GM21717 (cell line): ENCODE results near the gene JAK2.
A peak's percentile ranks its signal among the peaks of the same experiment; 100 is the strongest.
"Not testable (repeated sequence)": the region's sequence is repeated elsewhere in the genome, so short reads cannot be mapped to it uniquely, and the experiment has no call there.

ENCODE experiments used
- ATAC-seq: cut with Tn5 transposase; IDR thresholded peaks from one replicate; pipeline ENCODE4 v1.9.1; 2021; ENCODE audit warnings: mild to moderate bottlenecking, moderate library complexity; ENCODE audit not compliant: unreplicated experiment

The JAK2 gene

DNA sequence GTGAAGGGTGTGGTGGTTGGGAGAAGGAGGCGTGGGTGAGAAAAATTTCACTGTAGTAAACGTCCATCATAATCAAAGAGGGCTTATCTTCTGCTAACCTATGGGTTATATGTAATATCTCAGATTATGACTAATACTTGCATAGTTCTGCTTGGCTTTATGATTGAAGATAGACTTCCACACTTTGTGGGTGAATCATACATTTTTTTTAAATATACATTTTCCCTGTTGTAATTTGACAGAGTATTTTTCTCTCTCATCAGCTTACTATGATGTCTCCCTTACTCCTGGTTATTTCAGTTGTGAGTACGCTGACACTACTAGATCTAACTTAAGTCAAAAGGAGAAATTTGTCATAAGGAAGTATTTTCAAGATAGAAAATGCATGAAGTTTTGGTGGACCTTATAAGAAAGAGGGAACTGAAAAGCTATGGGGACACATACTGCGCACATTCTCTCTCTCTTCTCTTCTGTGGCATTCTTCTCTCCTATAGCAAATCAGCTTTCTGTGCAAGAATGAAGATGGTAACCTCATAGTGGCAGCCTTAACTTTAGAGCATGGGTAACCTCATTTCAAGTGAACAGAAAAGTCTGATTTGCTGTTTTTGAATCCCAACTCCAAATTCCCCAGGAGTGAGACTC lies 4.9 kb upstream of the JAK2 start:
- ATAC-seq: no peak

DNA sequence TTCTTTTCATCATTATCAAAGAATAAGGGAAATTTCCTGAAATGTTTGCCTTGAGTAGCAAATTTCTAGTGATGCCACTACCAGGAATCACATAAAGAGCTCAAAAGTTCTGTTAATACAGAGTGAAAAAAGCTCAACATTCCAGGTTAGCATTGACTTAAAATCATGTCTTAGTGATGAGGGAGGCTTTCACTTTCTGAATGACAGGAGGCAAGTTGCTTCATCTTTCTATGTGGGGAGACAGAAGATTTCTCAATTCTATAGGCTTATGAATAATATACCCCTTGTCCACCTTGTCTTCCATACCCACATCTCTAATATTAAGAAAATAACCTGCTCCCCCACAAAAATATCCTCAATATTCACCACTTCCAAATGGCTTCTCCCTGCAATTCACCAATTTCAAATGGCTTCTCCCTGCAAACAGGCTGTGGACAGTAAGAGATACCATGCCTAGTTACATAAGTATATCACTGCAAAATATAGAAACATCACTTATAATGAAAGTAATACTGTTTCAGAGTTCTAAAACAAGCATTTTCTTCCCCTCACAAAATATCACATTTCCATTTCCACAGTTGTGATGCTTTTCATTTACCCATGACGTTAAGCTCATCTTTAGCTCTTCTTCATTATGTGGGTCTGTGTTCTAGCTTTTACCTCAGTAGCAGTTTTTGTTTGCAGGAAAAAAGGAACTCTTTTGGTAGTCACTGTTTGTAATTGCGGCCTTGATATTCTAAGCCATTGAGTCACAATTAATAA lies 2.2 kb upstream of the JAK2 start:
- ATAC-seq: no peak

DNA sequence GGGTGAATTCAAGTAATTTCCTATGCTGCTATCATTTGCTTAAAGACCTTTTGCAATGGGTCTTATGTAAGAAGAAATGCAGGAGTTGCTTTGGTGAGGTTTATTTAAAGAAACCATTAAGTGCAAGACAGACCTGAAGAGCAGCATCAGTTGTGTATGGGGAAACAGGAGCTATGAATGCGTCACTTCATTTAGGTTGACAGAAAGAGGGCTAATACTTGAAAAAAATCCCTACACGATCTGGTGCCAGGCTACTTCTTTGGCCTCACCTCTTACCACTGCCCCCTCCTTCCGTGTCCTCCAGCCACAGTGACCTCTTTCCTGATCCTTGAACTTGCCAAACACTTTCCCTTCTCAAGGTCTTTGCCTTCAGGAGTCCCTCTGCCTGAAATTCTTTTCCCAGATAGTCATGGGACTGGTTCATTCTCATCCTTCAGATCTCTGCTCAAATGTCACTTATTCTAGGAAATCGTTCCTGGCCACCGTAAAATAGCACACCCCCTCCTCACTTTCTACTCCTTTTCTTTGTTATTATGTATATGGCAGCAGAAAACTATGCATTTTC lies 1.4 kb upstream of the JAK2 start:
- no peak for ATAC-seq

DNA sequence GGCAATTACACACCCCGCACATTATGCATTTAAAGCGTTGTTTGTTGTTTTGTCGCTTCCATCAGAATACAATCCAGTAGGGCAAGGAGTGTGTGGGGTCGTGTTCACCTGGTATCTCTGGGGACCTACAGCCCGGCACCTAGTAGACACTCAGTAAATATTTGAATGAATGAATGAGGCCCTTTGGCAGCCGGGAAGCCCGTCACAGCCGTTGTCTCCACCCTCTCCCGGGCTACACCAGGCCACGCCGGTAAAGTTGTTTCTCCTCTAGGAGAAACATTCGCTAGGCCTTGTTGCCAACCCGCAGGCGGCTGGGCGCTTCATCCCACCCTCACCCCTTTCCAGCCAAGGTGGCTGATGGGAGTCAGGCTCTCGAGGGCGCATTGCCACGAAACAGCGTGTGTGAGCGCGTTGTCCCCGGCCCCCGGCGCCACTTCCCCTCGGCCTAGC lies 876 bp upstream of the JAK2 start:
- ATAC-seq: peak; percentile 11

DNA sequence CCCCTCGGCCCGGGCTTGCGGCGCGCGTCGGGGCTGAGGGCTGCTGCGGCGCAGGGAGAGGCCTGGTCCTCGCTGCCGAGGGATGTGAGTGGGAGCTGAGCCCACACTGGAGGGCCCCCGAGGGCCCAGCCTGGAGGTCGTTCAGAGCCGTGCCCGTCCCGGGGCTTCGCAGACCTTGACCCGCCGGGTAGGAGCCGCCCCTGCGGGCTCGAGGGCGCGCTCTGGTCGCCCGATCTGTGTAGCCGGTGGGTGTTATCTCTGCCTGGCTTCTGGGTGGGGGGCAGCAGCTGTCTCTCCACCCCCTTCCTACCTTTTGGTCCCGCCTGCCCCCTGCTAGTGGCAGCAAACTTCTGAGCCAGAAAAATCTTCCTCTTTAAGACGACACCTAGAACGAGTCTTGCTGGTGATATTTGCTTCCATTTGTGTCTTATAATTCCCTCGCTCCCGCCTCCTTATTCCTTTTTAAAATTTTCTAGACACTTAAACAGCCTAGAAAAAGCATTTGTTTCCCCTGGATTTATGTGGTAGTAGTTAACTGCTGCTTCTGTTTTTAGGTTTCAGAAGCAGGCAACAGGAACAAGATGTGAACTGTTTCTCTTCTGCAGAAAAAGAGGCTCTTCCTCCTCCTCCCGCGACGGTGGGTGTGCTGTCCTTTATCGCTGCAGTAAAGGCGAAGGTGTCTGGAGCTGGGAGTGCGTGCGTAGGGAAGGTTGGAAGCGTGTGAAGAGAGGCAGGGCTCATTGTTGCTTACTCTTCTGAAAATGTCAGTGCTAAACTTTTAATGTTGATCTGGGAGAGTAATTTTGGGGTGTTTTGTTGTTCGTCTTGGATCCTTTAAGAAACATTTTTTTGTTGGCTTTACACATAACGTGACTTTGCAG lies 554 bp downstream of the JAK2 start:
- ATAC-seq: peak; percentile 22

DNA sequence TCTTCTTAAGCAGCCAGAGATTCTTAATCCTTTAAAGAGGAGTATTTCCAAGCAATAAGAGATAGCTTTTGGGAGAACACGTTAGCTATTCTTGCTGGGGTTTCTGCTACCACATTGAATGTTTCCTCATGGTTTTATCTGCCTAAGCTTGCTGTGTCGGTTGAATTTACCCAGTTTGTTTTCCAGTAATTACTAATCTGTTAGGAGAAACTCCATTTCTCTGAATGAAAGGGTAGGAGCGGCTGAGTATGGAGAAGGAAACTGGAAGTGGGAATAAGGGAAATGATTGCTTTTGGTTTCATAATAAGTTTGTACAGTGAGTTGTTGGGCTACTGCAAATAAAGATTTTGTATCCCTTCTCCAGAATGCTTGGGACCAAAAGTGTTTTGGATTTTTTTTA lies 1.2 kb downstream of the JAK2 start:
- ATAC-seq: no peak

DNA sequence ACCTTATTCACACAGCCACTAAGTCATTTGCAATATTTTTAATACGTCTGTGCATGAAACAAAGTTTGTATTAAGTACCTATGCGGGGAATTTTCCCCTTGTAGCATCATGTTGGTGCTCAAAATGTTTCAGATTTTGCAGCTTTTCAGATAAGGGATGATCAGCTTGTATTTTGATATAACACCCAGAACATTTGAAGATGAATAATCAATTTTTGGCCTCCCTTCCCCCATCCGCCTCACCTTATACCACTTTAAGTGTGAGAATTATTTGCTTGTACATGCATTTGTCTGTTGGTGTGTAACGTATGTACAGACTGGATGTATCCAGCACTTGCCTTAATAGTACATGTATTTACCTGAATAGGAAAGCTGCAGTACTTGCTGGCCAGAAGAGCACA lies 1.7 kb downstream of the JAK2 start:
- no peak for ATAC-seq

DNA sequence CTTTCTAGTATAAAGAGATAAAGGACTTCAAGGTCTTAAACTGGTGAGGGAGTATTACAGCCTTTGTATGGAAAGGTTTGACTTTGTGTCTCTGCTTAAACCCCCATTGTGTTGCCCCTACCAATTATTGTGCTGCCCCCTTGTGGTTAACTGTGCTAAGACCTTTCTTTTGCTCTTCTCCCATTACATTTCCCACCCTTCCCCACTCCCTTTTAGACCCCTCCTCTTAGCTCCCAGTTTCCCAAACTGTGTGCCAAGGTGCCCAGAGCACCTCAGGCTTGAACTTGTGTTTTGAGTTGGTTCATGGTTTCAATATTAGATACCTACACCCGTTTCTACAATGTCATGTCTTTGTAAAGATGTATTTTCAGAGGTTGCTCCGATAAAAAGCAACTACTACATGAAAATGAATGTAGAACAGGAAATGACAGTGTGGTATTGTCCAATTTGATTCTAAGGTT lies 2.9 kb downstream of the JAK2 start:
- no peak for ATAC-seq

DNA sequence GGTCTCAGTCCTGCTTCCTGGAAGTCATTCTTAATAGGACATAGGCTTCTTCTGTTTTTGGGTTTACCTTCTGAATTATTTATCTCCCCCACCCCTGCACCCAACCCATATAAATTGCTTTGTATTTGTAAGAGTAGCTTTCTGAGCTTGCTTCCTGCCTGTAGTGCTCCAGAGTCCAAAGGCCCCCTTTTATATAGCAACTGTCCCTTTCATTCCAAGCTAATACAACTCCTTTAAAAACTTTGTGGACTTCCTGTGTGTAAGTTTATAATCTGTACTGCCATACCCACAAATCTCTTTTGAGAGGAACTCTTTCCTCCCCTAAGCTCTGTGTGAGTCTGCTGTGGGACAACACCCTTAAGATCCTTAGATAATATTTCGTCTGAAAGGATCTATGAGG lies 7.8 kb downstream of the JAK2 start:
- ATAC-seq: no peak

DNA sequence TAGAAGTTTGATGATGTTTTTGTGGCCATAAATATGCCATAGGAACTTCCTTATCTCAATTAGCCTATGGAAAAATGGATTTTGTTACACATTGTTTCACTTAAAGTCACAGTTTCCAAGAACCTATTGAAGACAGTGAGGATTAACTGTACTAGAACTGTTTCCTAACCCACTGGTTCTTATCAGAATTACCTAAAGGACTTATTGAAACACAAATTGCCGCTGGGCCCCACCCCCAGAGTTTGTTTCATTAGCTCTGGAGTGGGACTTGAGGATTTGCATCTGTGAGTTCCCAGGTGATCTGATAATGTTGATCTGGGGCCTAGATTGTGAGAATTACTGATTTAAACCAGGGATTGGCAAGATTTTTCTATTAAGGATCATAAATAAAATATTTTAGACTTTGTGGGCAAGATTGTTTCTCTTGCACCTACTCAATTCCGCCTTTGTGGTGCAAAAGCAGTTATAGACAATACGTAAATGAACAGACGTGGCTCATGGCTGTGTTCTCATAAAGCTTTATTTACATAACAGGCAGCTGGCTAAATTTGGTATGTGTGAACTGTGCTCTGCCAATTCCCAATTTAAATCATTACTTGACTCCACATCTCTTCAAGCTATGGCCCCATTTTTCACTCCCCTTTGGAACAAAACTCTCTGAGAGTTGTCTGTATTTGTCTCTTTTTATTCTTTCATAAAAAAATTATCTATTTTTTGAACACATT lies 9.3 kb downstream of the JAK2 start:
- ATAC-seq: no peak

DNA sequence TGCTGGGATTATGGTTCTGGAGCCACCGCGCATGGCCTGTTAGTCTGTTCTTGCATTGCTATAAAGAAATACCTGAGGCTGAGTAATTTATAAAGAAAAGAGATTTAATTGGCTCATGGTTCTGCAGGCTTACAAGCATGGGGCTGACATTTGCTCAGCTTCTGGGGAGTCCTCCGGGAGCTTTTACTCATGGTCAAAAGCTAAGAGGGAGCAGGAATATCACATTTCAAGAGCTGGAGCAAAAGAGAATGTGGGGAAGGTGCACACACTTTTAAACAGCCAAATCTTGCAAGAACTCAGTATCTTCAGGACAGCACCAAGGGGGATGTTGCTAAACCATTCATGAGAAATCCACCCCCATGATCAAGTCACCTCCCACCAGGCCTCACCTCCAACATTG lies 12.1 kb downstream of the JAK2 start:
- no peak for ATAC-seq

DNA sequence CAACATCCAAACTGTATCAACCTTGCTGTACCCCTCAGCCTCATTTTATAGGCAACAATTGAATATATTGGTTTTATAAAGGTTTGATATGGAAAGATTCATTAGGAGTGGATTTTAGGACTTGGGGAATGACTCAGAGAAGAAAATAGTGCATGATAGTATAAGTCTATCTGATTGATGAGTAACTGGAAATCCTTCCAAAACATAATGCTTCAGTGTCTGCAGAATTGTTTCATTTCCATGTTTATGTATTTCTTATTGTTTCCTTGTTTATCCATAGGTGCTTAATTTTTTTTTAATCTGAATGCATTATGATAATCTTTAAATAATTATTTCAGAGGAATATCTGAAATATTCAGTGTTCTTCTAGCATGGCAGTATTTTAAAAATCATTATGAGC lies 12.6 kb downstream of the JAK2 start:
- ATAC-seq: no peak

DNA sequence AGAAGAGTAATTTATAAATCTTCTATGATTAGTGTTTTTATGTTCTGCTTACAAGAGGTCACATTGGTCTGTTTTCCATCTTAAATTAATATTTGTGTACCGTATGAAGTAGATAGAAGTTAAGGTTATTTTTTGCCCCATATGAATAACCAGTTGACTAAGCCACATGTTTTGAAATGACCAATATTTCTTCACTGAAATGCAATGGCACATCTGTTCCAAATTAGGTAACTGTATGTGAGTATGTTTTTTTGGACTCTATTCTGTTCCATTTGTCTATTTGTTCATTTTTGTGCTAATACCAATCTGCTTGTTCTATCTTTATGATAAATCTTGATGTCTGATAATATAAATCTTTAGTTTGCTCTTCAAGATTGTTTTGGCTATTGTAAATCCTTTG lies 17.7 kb downstream of the JAK2 start:
- ATAC-seq: no peak

DNA sequence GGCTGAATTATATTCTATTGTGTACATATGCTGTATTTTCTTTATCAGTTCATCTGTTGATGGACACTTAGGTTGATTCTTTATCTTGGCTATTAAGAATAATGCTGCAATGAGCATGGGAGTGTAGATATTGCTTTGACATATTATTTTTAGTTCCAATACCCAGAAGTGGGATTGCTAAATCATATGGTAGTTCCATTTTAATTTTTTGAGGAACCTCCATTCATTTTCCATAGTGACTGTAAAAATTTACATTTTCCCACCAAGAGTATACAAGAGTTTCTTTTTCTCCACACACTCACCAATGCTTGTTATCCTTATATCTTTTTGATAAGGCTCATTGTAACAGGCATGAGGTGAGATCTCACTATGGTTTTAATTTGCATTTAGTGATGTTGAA lies 19.4 kb downstream of the JAK2 start:
- ATAC-seq: no peak

DNA sequence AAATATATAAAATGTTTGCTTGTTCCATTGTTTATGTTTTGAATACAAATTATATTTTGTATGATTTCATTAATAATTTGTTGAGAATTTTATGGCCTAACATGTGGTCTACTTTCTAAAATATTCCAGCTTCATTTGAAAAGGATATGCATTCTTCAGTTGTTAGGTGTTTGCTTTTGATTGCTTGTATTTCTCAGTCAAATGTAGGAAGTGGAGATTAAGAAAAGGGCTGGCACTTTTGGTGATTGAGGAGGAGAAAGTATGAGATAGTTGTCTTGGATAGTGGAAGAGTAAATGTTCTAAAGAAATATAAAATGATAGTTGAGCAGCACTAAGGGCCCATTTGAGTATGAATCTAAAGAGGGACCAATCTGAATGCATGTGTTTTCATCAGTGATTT lies 23.1 kb downstream of the JAK2 start:
- ATAC-seq: no peak

DNA sequence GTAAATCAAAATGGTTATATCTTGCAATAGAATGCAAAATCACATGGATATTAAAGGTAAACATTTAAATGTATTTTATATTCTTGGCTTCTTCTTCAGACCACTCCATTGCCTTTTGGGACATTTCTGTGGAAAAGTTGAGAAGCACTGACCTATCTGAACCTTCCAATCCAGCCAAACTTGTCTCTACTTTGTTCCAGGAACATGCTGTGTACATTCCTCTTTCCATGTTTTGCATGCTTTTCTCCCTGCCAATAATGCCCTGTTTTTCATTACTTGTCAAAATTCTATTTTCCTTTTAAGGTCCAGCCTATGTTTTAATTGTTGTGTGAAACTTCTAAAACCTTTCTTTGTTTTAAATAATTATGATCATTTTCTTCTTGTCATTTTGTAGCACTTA lies 28.3 kb downstream of the JAK2 start:
- ATAC-seq: no peak

DNA sequence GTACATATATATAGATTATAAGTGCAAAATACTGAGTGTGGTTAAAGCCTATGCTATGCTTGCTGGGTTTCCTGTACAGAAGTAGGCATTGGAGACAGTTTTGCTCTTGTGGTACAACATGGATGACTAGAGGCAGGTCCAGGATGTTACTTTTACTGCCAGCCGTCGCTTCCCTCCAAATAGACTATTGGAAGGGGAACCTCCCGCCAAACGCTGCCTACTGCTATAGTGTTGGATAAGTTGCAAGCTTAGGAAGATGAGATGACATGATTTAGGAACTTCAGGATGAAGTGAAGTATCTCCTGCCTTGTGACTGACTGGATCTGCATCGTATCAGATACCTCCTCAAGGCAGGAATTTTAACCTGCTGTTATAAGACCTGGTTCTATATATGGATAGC lies 30.9 kb downstream of the JAK2 start:
- ATAC-seq: no peak

DNA sequence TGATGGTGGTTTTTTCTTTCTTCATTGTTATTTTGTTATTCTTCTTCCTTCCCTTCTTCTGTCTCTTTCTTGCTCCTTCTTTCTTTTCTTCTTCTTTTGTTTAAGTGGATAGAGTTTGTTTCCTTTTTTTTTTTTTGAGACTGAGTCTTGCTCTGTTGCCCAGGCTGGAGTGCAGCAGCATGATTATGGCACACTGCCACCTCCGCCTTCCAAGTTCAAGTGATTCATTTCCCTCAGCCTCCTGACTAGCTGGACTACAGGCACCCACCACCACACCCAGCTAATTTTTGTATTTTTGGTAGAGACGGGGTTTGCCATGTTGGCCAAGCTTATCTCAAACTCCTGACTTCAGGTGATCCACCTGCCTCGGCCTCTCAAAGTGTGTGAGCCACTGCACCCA lies 40.3 kb downstream of the JAK2 start:
- ATAC-seq: no peak

DNA sequence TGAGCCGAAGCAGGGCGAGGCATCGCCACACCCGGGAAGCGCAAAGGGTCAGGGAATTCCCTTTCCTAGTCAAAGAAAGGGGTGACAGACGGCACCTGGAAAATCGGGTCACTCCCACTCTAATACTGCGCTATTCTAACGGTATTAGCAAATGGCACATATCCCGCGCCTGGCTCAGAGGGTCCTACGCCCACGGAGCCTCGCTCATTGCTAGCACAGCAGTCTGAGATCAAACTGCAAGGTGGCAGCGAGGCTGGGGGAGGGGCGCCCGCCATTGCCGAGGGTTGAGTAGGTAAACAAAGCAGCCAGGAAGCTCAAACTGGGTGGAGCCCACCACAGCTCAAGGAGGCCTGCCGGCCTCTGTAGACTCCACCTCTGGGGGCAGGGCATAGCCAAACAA lies 46.9 kb downstream of the JAK2 start:
- ATAC-seq: not testable (repeated sequence)

DNA sequence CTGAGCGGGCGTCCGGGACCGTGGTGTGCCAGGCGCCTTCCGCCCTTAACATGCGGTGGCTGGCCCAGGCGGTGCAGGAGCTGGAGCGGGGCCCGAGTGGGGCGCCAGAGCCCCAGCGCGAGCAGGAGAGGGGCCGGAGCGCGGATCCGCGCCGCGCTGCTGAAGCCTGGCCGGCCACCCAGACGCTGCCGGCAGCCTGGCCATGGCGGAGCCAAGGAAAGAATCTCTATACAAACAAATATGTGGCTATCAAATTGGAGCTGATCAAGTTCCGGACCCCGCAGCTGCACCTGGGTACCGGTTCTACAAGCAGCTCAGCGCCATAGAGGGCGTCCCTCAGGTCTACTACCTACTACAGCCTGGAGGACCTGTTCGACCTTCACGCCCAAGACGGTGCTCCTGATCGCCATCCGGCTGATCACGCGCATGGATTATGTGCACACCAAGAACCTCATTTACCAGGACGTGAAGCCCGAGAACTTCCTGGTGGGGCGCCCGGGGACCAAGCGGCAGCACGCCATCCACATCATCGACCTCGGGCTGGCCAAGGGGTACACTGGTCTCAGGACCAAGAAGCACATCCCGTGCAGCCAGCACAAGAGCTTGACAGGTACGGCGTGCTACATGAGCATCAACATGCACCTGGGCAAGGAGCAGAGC lies 55.8 kb downstream of the JAK2 start:
- no peak for ATAC-seq
